GM12891 (cell line): Measurements from ENCODE around the gene MICB.

Experiments
- POLR2A ChIP-seq: IDR thresholded peaks from 2 replicates; pipeline ENCODE4 v1.6.1; 2011; ENCODE audit warnings: low read depth, low read length, control low read depth
- POLR2AphosphoS5 ChIP-seq: IDR thresholded peaks from 2 replicates; pipeline ENCODE4 v1.6.1; 2011; ENCODE audit warnings: low read depth, low read length, control low read depth
- TAF1 ChIP-seq: IDR thresholded peaks from 2 replicates; pipeline ENCODE4 v1.6.1; 2011; ENCODE audit warnings: low read depth, low read length, control low read depth

DNA sequence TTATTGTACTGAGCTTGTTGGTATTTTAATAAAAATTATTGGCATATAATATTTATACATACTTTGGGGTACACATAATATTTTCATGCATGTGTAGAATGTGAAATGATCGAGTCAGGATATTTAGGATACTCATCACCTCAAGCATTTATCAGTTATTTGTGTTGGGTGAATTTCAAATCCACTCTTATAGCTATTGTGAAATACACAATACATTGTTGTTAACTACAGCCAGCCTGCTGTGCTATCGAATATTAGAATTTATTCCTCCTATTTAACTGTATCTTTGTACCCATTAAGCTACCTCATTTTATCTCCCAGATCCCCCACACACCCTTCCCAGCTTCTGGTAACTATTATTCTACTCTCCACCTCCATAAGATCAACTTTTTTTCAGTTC, 14.6 kb upstream of the MICB start:
- no peak for TF ChIP-seq POLR2A
- TF ChIP-seq TAF1, result no peak
- no peak for TF ChIP-seq POLR2AphosphoS5
